Neuron (in vitro differentiated cells): Measurements from ENCODE around the gene ZDHHC18.
"Not testable (repeated sequence)": the region's sequence is repeated elsewhere in the genome, so short reads cannot be mapped to it uniquely, and the experiment has no call there.

Experiments used
- H2AFZ ChIP-seq: one replicate; pipeline ENCODE4 v1.6.1; 2013; ENCODE audit warnings: low read depth, mild to moderate bottlenecking, inconsistent platforms, low read length, moderate library complexity
- H3K27me3 ChIP-seq: one replicate; pipeline ENCODE4 v1.6.1; 2013; ENCODE audit warnings: low read length; ENCODE audit not compliant: insufficient read depth
- H3K36me3 ChIP-seq: one replicate; pipeline ENCODE4 v1.6.1; 2013; ENCODE audit warnings: low read length; ENCODE audit not compliant: insufficient read depth
- H3K4me1 ChIP-seq: one replicate; pipeline ENCODE4 v1.6.1; 2013; ENCODE audit warnings: low read length; ENCODE audit not compliant: insufficient read depth
- H3K4me3 ChIP-seq: 2 replicates; pipeline ENCODE4 v1.5.1; 2013; ENCODE audit warnings: mild to moderate bottlenecking, low read length, moderate library complexity
- H3K9me3 ChIP-seq: one replicate; pipeline ENCODE4 v1.6.1; 2013; ENCODE audit warnings: low read length

The ZDHHC18 gene

DNA sequence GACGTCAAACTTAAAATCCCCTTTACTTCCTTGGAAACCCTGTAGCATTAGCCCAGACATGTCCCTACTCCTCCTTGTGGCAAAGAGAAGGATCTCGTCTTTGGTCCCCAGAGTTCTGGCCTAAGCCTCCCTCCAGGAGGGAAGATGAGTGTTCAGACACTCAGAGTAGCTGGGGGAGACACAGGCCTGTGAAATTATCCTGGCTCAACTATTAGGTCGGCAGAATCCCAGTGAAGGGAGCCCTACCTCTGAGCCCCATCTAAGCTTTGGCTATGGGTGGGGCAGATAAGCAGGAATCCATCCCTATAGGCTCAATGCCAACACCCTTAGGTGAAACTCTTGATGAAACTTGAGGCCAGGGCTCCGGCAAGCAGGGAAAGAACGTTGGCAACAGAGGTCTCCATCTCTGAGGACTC is 34.8 kb downstream of the ZDHHC18 start:
- H2AFZ ChIP-seq = no peak overlapping the region
- H3K4me1 ChIP-seq = peaks cover 9% of the 10 kb centered on the region
- H3K4me3 ChIP-seq = no peak overlapping the region
- H3K9me3 ChIP-seq = no peaks in the 10 kb centered on the region
- no peaks in the 10 kb centered on the region for H3K27me3 ChIP-seq
- no peaks in the 10 kb centered on the region for H3K36me3 ChIP-seq

- H3K4me1 ChIP-seq = peaks cover 9% of the 10 kb centered on the region
- no peaks in the 10 kb centered on the region for H3K27me3 ChIP-seq
- H3K4me3 ChIP-seq = no peak overlapping the region
- H3K36me3 ChIP-seq = no peaks in the 10 kb centered on the region
- H3K9me3 ChIP-seq = no peaks in the 10 kb centered on the region
- no peak overlapping the region for H2AFZ ChIP-seq
Observed at GRCh38 chr1:26861889-26862378, 35.4 kb downstream of the ZDHHC18 start.

- Histone ChIP-seq H3K9me3 (no peaks in the 10 kb centered on the region), H3K4me1 (peaks cover 9% of the 10 kb centered on the region), H3K36me3 (no peaks in the 10 kb centered on the region), H3K4me3 (peak within 1 kb of the TSS; percentile 74), H2AFZ (peak within 1 kb of the TSS; percentile 66), H3K27me3 (no peaks in the 10 kb centered on the region)
Observed at GRCh38 chr1:26862781-26863684, 36.5 kb downstream of the ZDHHC18 start, which contains the start of gene SFN. TSS of gene SFN (plus strand) at chr1:26863149. CDS start at chr1:26863213, 64 bp downstream.

- Histone ChIP-seq H3K4me1 (peaks cover 9% of the 10 kb centered on the region), H3K9me3 (no peaks in the 10 kb centered on the region), H3K36me3 (no peaks in the 10 kb centered on the region), H2AFZ (no peak overlapping the region), H3K4me3 (peak overlapping the region; percentile 74), H3K27me3 (no peaks in the 10 kb centered on the region)
Observed at GRCh38 chr1:26863685-26864077, 37.2 kb downstream of the ZDHHC18 start.

GRCh38 chr1:26864610-26865480 is 38.4 kb downstream of the ZDHHC18 start:
- Histone ChIP-seq H3K9me3 (no peaks in the 10 kb centered on the region), H3K4me3 (peak overlapping the region; percentile 74), H3K36me3 (no peaks in the 10 kb centered on the region), H2AFZ (peak overlapping the region; percentile 77), H3K27me3 (no peaks in the 10 kb centered on the region), H3K4me1 (peaks cover 9% of the 10 kb centered on the region)

GRCh38 chr1:26873097-26873496 is 46.6 kb downstream of the ZDHHC18 start:
- not testable (repeated sequence) for H3K9me3 ChIP-seq

GRCh38 chr1:26874896-26875295 is 48.4 kb downstream of the ZDHHC18 start:
- no peak overlapping the region for H3K4me3 ChIP-seq
- no peaks in the 10 kb centered on the region for H3K9me3 ChIP-seq
- H2AFZ ChIP-seq = no peak overlapping the region
- peaks cover 15% of the 10 kb centered on the region for H3K36me3 ChIP-seq
- H3K4me1 ChIP-seq = no peaks in the 10 kb centered on the region
- no peaks in the 10 kb centered on the region for H3K27me3 ChIP-seq

More at GRCh38 chr1:26873097-26873496, 46.6 kb downstream of the ZDHHC18 start:
- H2AFZ ChIP-seq, H3K27me3 ChIP-seq, H3K4me1 ChIP-seq, H3K4me3 ChIP-seq, H3K36me3 ChIP-seq: not testable (repeated sequence)

DNA sequence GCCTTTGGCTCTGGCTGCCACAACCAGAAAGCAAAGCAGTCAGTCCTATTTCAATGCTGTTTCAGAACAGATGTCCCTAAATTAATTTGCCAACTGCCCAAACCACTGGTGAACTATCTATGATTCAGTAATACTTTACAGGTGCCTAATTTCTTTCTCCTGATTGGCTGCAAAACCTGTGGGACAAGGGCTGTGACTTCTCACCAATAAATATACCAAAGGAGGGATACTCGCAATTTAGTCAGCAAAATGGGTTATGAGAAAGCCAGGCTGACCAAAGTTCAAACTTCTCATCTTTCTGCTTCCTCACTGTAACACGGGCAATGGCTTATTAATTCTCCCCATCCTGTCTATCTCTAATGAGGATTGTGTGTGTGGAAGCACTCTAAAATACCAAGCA is 50.8 kb downstream of the ZDHHC18 start:
- no peaks in the 10 kb centered on the region for H3K4me1 ChIP-seq
- no peaks in the 10 kb centered on the region for H3K27me3 ChIP-seq

GRCh38 chr1:26879793-26880192 is 53.3 kb downstream of the ZDHHC18 start:
- Histone ChIP-seq H2AFZ (no peak overlapping the region), H3K4me3 (no peak overlapping the region), H3K27me3 (no peaks in the 10 kb centered on the region), H3K9me3 (no peaks in the 10 kb centered on the region), H3K36me3 (peaks cover 53% of the 10 kb centered on the region), H3K4me1 (no peaks in the 10 kb centered on the region)

More for the DNA sequence above, 50.8 kb downstream of the ZDHHC18 start:
- Histone ChIP-seq H3K9me3 (no peaks in the 10 kb centered on the region), H2AFZ (no peak overlapping the region), H3K36me3 (peaks cover 30% of the 10 kb centered on the region), H3K4me3 (no peak overlapping the region)

GRCh38 chr1:26881611-26882010 is 55.1 kb downstream of the ZDHHC18 start:
- H3K9me3 ChIP-seq, H3K27me3 ChIP-seq, H3K4me3 ChIP-seq, H2AFZ ChIP-seq, H3K4me1 ChIP-seq: not testable (repeated sequence)
- H3K36me3 ChIP-seq = peaks cover 64% of the 10 kb centered on the region

- H3K36me3 ChIP-seq = peaks cover 62% of the 10 kb centered on the region
Observed at GRCh38 chr1:26882696-26883463, 56.4 kb downstream of the ZDHHC18 start.

DNA sequence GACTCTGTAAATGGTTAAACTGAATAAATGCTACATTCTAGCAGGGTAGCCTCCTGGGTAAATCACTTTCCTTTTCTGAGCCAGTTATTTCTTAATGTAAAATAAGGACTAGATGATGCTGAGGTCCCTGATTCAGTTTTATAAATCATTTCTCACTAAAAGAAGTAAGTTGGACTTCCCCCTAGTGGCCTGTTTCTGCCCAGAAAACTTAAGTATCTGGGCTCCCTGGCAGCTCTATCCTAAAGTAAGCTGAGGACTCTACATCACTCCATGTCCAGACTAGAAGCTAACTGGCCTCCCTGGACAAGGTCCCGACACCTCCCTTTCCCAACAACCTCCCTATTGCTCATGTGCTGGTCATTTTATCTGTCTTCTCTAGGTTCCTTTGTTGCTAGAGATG is 60.6 kb downstream of the ZDHHC18 start:
- no peaks in the 10 kb centered on the region for H3K9me3 ChIP-seq
- no peak overlapping the region for H3K4me3 ChIP-seq
- no peaks in the 10 kb centered on the region for H3K27me3 ChIP-seq
- H2AFZ ChIP-seq = no peak overlapping the region
- peaks cover 53% of the 10 kb centered on the region for H3K36me3 ChIP-seq
- H3K4me1 ChIP-seq = peaks cover 15% of the 10 kb centered on the region

More at GRCh38 chr1:26882696-26883463, 56.4 kb downstream of the ZDHHC18 start:
- Histone ChIP-seq H3K27me3 (no peaks in the 10 kb centered on the region), H3K4me3 (no peak overlapping the region), H2AFZ (no peak overlapping the region), H3K4me1 (no peaks in the 10 kb centered on the region), H3K9me3 (no peaks in the 10 kb centered on the region)
